DMS53 treated with DMSO at 0.1 percent for 48 hours (cell line): ENCODE measurements around the gene TMEM236.

Source experiments
- DNase-seq: peaks from one replicate; lab custom pipeline; 2025; ENCODE audit not compliant: unreplicated experiment; lab: John Stamatoyannopoulos, UW

Gene TMEM236

GRCh38 chr10:17817790-17818189 is 65.8 kb downstream of the TMEM236 start:
- DNase-seq, result no peak

GRCh38 chr10:17819836-17820235 is 67.8 kb downstream of the TMEM236 start:
- no peak for DNase-seq

GRCh38 chr10:17820943-17821342 is 68.9 kb downstream of the TMEM236 start:
- no peak for DNase-seq

- no peak for DNase-seq
Observed at GRCh38 chr10:17821893-17822292, 69.9 kb downstream of the TMEM236 start.

GRCh38 chr10:17831341-17831740 is 79.3 kb downstream of the TMEM236 start:
- no peak for DNase-seq

- DNase-seq, result peak; percentile 25
Observed at GRCh38 chr10:17831896-17832295, 79.9 kb downstream of the TMEM236 start.

- DNase-seq, result no peak
Observed at GRCh38 chr10:17833656-17834055, 81.7 kb downstream of the TMEM236 start.

GRCh38 chr10:17835688-17836087 is 83.7 kb downstream of the TMEM236 start:
- no peak for DNase-seq

GRCh38 chr10:17836942-17837341 is 84.9 kb downstream of the TMEM236 start:
- DNase-seq, result peak; percentile 83

GRCh38 chr10:17838080-17838648 is 86.2 kb downstream of the TMEM236 start:
- DNase-seq, result no peak

- no peak for DNase-seq
Observed at GRCh38 chr10:17841050-17841449, 89.0 kb downstream of the TMEM236 start.

- DNase-seq, result no peak
Observed at GRCh38 chr10:17842641-17843040, 90.6 kb downstream of the TMEM236 start.

GRCh38 chr10:17847585-17848296 is 95.7 kb downstream of the TMEM236 start:
- DNase-seq, result peak; percentile 39

- DNase-seq, result no peak
Observed at GRCh38 chr10:17848646-17849045, 96.6 kb downstream of the TMEM236 start.
